Measurements from ENCODE around the gene SLC37A2. TPM values are rescaled to one million over a fixed set of nuclear protein-coding genes. Genes with fewer than 3 reads are reported as not detected.

Gene SLC37A2
- total RNA-seq, 1 experiment from 2014 or later, result 0.23 TPM

GRCh38 chr11:125076378-125076945 is 13.4 kb downstream of the SLC37A2 start:
- no TSS peak for BruUV-seq (replicated peaks)
- Histone ChIP-seq H3K27ac (ENCODE audit: low read length) (no peak overlapping the region), H3K4me3 (ENCODE audit: low read depth in 2 of 2, low read length in 2 of 2) (no peak overlapping the region), H3K36me3 (ENCODE audit: control insufficient read depth, insufficient read depth, low read length) (no peaks in the 10 kb centered on the region), H3K4me1 (ENCODE audit: control insufficient read depth, insufficient read depth, low read length) (no peaks in the 10 kb centered on the region), H3K9me3 (ENCODE audit: control insufficient read depth, insufficient read depth, low read depth, low read length) (no peaks in the 10 kb centered on the region), H3K27me3 (ENCODE audit: control insufficient read depth, insufficient read depth, low read length) (no peaks in the 10 kb centered on the region)
- in situ Hi-C loops (cut with HindIII; ENCODE audit: low pct_unique_long_range_greater_than_20kb, low sequenced_read_pairs), result no loop called here
- ATAC-seq (no peak), DNase-seq (ENCODE audit: low read depth, low spot score) (no peak)
- POLR2A ChIA-PET, result no interaction called here
- TF ChIP-seq CTCF (IDR thresholded peaks at IDR 0.05), result no peak
- TF ChIP-seq POLR2AphosphoS5 (IDR thresholded peaks at IDR 0.05; ENCODE audit: low read depth, low read length), result no peak
- no peak for TF ChIP-seq TCF7L2 (IDR thresholded peaks at IDR 0.05; ENCODE audit: low read depth, low read length)
- TF ChIP-seq SIN3A (IDR thresholded peaks at IDR 0.05; ENCODE audit: borderline replicate concordance, insufficient read depth, low read depth, low read length), result no peak
- TF ChIP-seq, protein P1, sequence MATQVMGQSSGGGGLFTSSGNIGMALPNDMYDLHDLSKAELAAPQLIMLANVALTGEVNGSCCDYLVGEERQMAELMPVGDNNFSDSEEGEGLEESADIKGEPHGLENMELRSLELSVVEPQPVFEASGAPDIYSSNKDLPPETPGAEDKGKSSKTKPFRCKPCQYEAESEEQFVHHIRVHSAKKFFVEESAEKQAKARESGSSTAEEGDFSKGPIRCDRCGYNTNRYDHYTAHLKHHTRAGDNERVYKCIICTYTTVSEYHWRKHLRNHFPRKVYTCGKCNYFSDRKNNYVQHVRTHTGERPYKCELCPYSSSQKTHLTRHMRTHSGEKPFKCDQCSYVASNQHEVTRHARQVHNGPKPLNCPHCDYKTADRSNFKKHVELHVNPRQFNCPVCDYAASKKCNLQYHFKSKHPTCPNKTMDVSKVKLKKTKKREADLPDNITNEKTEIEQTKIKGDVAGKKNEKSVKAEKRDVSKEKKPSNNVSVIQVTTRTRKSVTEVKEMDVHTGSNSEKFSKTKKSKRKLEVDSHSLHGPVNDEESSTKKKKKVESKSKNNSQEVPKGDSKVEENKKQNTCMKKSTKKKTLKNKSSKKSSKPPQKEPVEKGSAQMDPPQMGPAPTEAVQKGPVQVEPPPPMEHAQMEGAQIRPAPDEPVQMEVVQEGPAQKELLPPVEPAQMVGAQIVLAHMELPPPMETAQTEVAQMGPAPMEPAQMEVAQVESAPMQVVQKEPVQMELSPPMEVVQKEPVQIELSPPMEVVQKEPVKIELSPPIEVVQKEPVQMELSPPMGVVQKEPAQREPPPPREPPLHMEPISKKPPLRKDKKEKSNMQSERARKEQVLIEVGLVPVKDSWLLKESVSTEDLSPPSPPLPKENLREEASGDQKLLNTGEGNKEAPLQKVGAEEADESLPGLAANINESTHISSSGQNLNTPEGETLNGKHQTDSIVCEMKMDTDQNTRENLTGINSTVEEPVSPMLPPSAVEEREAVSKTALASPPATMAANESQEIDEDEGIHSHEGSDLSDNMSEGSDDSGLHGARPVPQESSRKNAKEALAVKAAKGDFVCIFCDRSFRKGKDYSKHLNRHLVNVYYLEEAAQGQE (IDR thresholded peaks at IDR 0.05; ENCODE audit: insufficient read depth in 1 of 2, low read depth in 2 of 2, low read length in 1 of 2), result no peak
- intact Hi-C loops (cut with micrococcal nuclease; ENCODE audit: unreplicated experiment), result no loop called here
- CTCF ChIA-PET, result no interaction called here

- Histone ChIP-seq H3K36me3 (ENCODE audit: control insufficient read depth, insufficient read depth, low read length) (no peaks in the 10 kb centered on the region), H3K4me1 (ENCODE audit: control insufficient read depth, insufficient read depth, low read length) (no peaks in the 10 kb centered on the region), H3K27me3 (ENCODE audit: control insufficient read depth, insufficient read depth, low read length) (no peaks in the 10 kb centered on the region), H3K27ac (ENCODE audit: low read length) (no peak overlapping the region), H3K4me3 (ENCODE audit: low read depth in 2 of 2, low read length in 2 of 2) (no peak overlapping the region), H3K9me3 (ENCODE audit: control insufficient read depth, insufficient read depth, low read depth, low read length) (no peaks in the 10 kb centered on the region)
- POLR2A ChIA-PET, result no interaction called here
- CTCF ChIA-PET, result no interaction called here
- intact Hi-C loops (cut with micrococcal nuclease; ENCODE audit: unreplicated experiment), result no loop called here
- no TSS peak for BruUV-seq (replicated peaks)
- in situ Hi-C loops (cut with HindIII; ENCODE audit: low pct_unique_long_range_greater_than_20kb, low sequenced_read_pairs), result no loop called here
- no peak for ATAC-seq
- no peak for DNase-seq (ENCODE audit: low read depth, low spot score)
- no peak for TF ChIP-seq TCF7L2 (IDR thresholded peaks at IDR 0.05; ENCODE audit: low read depth, low read length)
- no peak for TF ChIP-seq POLR2AphosphoS5 (IDR thresholded peaks at IDR 0.05; ENCODE audit: low read depth, low read length)
- TF ChIP-seq SIN3A (IDR thresholded peaks at IDR 0.05; ENCODE audit: borderline replicate concordance, insufficient read depth, low read depth, low read length), result no peak
- TF ChIP-seq CTCF (IDR thresholded peaks at IDR 0.05), result no peak
- TF ChIP-seq, protein P1 (IDR thresholded peaks at IDR 0.05; ENCODE audit: insufficient read depth in 1 of 2, low read depth in 2 of 2, low read length in 1 of 2), result no peak
These were observed 14.9 kb downstream of the SLC37A2 start for GRCh38 chr11:125078016-125078415.

All from Panc1 (cell line).